GM21737 (cell line): ENCODE data around the gene MAP3K20.
A peak's percentile ranks its signal among the peaks of the same experiment; 100 is the strongest.
"Not testable (repeated sequence)": the region's sequence is repeated elsewhere in the genome, so short reads cannot be mapped to it uniquely, and the experiment has no call there.

Source experiments
- ATAC-seq: cut with Tn5 transposase; IDR thresholded peaks from one replicate; pipeline ENCODE4 v1.9.1; 2021; ENCODE audit warnings: mild to moderate bottlenecking, moderate library complexity; ENCODE audit not compliant: unreplicated experiment

Gene MAP3K20

DNA sequence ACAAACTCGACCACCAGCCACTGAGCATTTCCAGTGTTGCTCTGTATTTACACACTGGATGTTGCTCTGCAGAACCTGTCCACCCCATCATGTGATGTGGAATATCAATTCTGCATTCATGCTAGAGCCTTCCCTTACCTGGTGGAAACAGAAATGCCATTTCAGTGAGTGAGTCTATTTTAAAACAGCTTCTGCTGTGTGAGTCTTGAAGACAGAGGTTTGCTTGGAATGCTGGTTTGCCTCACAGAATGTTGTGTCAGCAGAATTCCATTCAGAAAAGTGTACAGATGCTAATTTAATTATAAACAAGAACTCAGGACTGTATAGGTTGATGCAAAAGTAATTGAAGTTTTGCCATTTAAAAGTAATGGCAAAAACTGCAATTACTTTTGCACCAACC is 118.3 kb downstream of the MAP3K20 start:
- no peak for ATAC-seq

- no peak for ATAC-seq
Measured at GRCh38 chr2:173195100-173195499, 119.5 kb downstream of the MAP3K20 start.

- no peak for ATAC-seq
Measured at GRCh38 chr2:173196080-173196479, 120.4 kb downstream of the MAP3K20 start.

DNA sequence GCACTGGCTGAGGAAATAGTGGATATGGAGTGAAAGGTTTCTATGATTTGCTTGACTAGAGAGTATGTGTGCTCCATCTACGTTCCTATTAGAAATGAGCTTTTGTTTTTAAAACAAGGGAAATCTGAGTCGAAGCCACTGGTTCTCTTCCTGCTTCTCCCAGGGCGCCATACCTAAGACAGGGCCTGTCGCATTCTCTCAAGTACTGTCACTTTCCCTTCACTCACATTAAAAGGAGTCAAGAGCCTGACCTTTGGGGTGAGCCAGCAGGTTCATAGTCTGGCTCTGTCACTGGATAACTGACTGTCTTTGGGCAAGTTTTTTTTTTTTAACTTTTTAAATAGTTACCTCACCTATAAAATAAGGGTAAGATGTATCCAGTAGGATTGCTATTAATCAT is 121.0 kb downstream of the MAP3K20 start:
- ATAC-seq: no peak

GRCh38 chr2:173198327-173198726 is 122.7 kb downstream of the MAP3K20 start:
- ATAC-seq: no peak

- ATAC-seq: no peak
Measured at GRCh38 chr2:173199294-173199693, 123.6 kb downstream of the MAP3K20 start.

DNA sequence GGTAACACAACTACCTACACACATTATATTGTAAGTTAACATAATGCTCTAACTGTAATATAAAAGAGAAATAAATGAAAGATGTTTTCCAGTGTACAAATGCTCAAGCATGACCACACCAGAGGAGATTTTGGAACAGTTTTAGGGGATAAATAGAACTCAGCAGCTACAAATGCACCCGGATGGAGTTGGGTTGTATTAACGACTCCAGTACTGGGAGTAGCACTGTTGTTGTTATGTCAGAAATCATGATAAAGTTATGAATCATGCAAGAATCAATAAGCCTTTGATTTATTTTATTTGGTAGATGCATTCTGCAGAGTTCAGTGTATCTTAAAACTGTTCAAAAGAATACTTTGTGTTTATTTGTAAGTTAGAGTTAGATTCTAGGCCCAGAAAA is 126.9 kb downstream of the MAP3K20 start:
- no peak for ATAC-seq

DNA sequence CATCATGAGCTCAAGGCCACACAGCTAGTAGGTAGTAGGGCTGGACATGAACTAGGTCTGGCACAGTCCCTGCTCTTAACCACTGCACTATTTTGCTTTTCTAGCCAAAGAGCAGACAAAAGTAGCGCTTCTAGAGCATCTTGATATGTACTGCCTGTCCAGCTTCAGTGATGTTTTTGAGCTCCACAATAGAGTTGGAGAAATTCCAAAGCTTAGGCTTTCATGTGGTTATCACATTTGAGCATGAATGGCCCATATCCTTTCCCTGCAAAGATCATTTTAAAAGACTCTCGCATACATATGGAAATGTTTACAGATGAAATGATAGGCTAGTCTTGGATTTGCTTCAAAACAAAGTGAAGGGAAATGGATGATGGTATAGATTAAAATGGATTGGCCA is 128.7 kb downstream of the MAP3K20 start:
- ATAC-seq: no peak

DNA sequence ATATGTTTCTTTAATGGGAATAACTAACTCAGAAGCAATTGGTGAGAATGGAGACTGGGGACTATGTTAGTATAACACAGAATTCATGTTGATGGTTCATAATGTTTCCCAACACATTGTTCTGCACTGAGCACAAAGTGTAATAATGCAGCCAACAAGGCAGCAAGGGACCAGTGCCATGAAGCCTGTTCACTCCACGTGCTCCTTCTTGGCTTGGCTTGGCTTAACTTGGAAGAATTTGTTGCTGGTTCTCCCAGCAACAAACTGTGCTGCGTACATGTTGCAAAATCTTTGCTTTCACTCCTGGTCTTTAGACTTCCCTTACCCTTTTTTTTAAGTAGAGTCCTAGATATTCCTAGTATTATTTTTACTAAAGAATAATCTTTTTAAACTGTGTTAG is 129.7 kb downstream of the MAP3K20 start:
- ATAC-seq: no peak

DNA sequence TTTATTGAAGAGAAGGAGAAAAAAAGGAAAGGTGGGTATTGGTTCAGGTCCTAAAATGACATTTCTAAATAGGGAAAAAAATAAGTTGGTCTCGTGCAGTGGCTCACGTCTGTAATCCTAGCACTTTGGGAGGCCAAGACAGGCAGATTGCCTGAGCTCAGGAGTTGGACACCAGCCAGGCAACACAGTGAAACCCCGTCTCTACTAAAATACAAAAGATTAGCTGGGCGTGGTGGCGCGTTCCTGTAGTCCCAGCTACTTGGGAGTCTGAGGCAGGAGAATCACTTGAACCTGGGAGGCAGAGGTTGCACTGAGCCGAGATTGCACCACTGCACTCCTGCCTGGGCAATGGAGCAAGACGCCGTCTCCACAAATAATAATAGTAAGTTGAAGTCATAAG is 131.5 kb downstream of the MAP3K20 start:
- not testable (repeated sequence) for ATAC-seq

DNA sequence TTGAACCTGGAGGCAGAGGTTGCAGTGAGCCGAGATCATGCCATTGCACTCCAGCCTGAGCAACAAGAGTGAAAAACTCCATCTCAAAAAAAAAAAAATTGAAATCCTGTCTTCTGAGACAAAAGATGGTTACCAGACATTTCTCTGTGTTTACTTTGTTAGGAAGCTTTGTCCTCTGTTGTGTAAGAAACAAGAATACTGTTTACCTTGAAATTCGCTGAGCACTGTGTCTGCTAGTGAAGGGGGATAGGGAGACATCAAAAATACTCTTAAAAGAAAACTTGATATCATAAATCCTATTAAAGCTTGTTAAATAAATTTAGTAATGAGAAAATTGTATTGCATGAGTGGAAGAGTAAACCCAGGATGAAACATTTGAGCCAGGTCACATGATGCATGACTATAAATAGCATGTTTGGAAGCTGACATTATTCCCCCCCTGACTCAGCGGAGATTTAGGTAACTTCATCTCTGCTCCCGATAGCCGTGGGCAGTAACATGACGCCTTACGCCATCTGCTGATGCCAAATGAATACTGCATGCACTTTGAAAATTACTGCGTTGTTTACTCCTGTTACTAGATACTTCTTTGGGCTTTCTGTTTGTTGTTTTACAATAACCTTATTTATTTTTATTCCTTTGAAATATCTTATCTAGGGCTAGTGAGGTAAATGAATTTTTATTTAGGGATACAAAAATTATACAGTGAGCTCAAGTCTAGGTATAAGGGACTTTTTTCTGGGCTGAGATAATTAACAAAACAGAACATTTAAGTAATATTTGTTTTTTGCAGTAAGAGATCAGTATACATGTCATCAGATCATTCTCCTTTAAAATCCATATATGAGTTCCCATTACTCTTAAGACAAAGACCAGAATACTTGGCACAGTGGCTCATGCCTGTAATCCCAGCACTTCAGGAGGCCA is 134.9 kb downstream of the MAP3K20 start:
- peak; percentile 67 for ATAC-seq

GRCh38 chr2:173213181-173213580 is 137.5 kb downstream of the MAP3K20 start:
- ATAC-seq: no peak

DNA sequence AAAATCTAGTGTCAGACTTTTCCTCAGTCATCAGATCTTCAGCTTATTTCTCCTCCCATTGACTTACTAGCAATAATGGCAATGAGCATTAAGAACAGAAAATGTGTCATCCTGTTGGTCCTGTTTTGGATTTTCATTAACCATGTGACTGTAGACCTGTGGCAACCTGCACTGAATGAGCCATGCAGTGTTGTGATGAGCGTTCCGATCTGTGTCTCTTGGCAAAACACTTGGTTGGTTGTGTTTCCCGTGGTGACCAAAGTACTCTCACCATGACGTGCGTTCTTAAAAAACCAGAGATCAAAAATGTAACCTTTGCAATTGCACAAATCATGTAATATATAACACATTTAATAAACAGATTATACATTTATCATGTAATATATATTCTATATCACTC is 138.6 kb downstream of the MAP3K20 start:
- ATAC-seq: no peak

DNA sequence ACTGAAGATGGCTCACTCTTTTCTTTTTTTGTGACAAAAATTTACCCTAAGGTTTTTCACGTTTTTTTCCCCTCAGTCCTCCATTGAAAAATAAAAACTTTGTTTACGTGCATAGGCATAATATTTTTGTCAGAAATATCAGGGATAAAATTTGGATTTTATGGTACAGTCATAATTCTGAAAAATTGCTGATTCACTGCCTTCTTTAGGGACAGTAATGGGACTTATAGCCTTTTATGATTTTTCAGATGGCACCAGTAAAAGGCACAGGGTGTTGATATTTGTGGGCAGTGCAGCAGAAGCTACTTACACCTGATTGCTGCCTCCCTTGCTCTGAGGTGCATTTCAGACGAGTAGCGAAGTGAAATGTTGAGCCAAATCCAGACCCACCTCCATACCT is 139.7 kb downstream of the MAP3K20 start:
- ATAC-seq: no peak

- ATAC-seq: no peak
Measured at GRCh38 chr2:173216051-173216450, 140.4 kb downstream of the MAP3K20 start.

DNA sequence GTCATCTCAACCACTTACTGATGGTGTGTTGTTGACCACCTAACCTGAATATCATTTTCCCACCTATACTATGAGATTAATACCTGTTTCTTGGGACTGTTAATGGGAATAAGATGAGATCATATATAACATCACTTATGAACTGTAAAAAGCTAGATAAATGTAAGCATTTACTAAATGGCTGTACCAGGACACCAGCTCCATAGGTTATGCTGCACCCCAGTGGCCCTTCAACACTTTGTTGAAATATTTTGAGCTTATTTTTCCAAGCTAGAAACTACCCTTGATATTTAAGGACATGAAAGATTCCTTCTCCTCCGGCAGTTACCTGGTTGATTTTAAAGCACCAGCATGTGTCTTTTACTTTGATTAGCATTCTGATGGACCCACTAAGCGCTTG is 141.0 kb downstream of the MAP3K20 start:
- ATAC-seq: no peak

DNA sequence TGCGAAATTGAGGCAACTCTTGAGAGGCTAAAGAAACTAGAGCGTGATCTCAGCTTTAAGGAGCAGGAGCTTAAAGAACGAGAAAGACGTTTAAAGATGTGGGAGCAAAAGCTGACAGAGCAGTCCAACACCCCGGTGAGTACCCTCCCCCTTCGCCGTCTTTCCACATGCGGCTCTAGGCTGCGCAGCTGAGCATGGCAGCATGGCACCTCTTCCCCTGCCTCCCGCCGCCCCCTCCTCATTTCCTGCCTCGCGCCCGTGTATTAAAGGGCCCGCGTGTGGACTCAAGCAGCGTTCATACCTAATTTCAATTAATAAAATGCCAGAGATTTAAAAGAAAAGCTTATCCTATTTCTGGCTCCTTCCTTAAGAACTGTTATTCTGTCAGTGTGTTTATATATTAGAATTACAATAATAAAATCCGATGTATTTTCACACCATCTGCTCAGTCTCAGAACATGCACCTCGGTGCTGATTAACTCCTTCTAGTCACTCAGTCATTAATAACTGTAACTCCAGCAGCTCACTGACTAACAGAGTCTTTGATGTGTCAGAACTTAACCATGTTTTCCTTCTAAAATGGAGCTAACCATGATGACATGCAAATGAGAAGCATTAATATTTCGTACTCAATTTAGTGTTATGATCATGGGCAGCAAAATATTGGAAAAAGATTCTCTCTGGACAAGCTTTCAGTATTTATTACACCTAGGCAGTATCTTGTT is 141.6 kb downstream of the MAP3K20 start:
- no peak for ATAC-seq

DNA sequence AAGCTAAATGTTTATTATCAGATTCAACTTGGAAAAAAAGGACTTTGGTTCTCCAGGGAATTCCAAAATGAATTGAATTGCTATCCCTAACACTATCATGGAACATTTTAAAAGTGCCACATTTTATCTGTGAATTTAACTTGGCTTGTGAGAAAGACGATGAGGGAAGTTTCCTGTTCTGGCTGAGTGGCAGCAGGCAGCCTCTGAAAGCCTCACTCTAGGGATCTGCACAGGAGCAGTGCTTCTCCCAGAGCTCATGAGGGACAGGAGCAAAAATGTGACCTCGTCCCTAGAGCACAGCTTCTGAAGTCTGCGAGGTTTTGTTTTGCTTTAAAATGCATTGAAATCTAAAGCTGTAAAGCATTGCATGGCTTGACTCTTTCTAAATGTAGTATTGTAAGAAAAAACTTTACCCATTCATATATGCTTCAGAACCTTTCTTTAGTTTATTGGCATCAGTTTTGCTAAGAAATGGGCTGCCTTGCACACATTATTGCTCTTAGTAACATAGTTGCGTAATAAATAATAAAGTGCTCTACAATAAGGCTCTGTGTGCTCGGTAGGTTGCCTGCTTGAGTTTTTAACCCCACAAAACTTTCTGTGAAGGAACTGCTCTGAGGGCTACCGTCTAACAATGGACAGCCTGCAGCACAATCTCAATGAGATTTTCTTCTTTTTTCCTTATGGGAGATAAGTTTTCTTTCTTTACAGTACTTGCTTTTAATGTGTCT is 142.8 kb downstream of the MAP3K20 start:
- no peak for ATAC-seq

GRCh38 chr2:173221132-173221695 is 145.6 kb downstream of the MAP3K20 start:
- no peak for ATAC-seq

- ATAC-seq: no peak
Measured at GRCh38 chr2:173221937-173222594, 146.4 kb downstream of the MAP3K20 start.

DNA sequence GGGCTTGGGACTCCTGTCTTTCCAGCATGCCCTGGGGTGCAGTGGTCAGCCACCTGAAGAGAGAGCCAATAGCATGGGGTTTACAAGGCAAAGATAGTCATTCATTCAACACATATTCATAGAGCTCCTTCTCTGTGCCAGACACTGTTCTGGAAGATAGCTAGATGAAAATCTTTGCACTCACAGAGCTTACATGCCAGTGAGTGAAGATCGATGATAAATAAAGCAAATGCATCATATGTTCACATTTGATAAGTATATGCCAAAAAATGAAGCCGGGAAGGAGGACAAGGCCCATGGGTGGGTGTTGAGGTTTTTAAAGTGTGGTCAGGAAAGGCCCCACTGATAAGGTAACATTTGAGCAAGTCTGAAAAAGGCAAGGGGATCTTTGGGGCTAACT is 148.2 kb downstream of the MAP3K20 start:
- no peak for ATAC-seq
